K562 (cell line): Measurements from ENCODE around the gene ENG. TPM values are rescaled to one million over a fixed set of nuclear protein-coding genes. Genes with fewer than 3 reads are reported as not detected.

Experiments used
- BCLAF1 ChIP-seq, 2 experiments: fragments of 450-650 bp in 1 of 2; IDR thresholded peaks; 2 replicates each; pipeline ENCODE4 v1.6.1; 2011 to 2017; ENCODE audit warnings: low read depth in 2 of 2, antibody characterized with exemption in 1 of 2, borderline replicate concordance in 1 of 2, low read length in 1 of 2, mild to moderate bottlenecking in 1 of 2, mixed read lengths in 1 of 2; ENCODE audit not compliant: control insufficient read depth in 1 of 2
- ELF2 ChIP-seq: fragments of 250-450 bp; sonication (Bioruptor Pico); IDR thresholded peaks from 2 replicates; pipeline ENCODE4 v1.5.0; 2021; ENCODE audit warnings: mild to moderate bottlenecking
- ETS2 ChIP-seq: IDR thresholded peaks from 2 replicates; pipeline ENCODE4 v1.6.1; 2016; ENCODE audit warnings: borderline replicate concordance, missing genetic modification characterization, mild to moderate bottlenecking, moderate library complexity, missing compliant biosample characterization; ENCODE audit not compliant: poor library complexity, severe bottlenecking
- HMG20B ChIP-seq: fragments of 250-450 bp; sonication (Bioruptor Pico); IDR thresholded peaks from 2 replicates; pipeline ENCODE4 v1.5.0; 2021; ENCODE audit warnings: mild to moderate bottlenecking
- SRF ChIP-seq, 2 experiments: fragments of 250-450, 450-650 bp in 1 of 2; sonication (Bioruptor Pico) in 1 of 2; sonication (generic) in 1 of 2; formaldehyde crosslinking; IDR thresholded peaks; 2 replicates each; pipeline versions ENCODE4 v1.5.0 to v1.5.1; 2020 to 2022; ENCODE audit warnings: mild to moderate bottlenecking in 1 of 2, missing genetic modification reagents in 1 of 2
- TAL1 ChIP-seq: fragments of 450-650 bp; IDR thresholded peaks from 2 replicates; pipeline ENCODE4 v1.6.1; 2016; ENCODE audit warnings: mild to moderate bottlenecking
- ZNF146 ChIP-seq: IDR thresholded peaks from one replicate; pipeline ENCODE4 v1.6.1; 2018; ENCODE audit warnings: missing compliant biosample characterization; ENCODE audit not compliant: unreplicated experiment
- ZNF318 ChIP-seq, 2 experiments: fragments of 450-650 bp; IDR thresholded peaks; 2 replicates each; pipeline ENCODE4 v1.6.1; 2016; ENCODE audit warnings: mild to moderate bottlenecking in 2 of 2, borderline replicate concordance in 1 of 2, low read depth in 1 of 2, moderate library complexity in 1 of 2
- polyA plus RNA-seq, 8 experiments: library from polyadenylated mRNA; depleted of rRNA in 4 of 8; stranded (reverse) in 5 of 8; unstranded in 3 of 8; fragments of >200 nt; fragmentation: Nextera tagmentation in 2 of 8; fragmentation: Illumina TruSeq in 1 of 8; extraction: Ambion mirVana in 2 of 8; extraction: Trizol in 1 of 8; gene quantifications; 2 replicates each; pipeline versions ENCODE4 v1.2.1 to v1.2.3, GENCODE V29; 2011 to 2014; ENCODE audit warnings: inconsistent platforms in 1 of 8, missing spikeins in 1 of 8
- total RNA-seq, 7 experiments: library from RNA; depleted of rRNA in 6 of 7; stranded (reverse); fragments of >200 nt in 6 of 7; fragmentation: Illumina TruSeq in 2 of 7; extraction: Trizol in 2 of 7; gene quantifications; 2 replicates each; pipeline versions ENCODE4 v1.2.1 to v1.2.3, GENCODE V29; 2011 to 2021; ENCODE audit warnings: low replicate concordance in 1 of 7
- TF ChIP-seq, protein P1 (sequence below): fragments of 250-450 bp; sonication (Bioruptor Pico); IDR thresholded peaks from 2 replicates; pipeline ENCODE4 v1.8.0; 2022; ENCODE audit warnings: moderate library complexity, mild to moderate bottlenecking, inconsistent platforms

The ENG gene
- total and polyA plus RNA-seq, 9 of the 15 experiments (the other 6 are each of a cell fraction or from before 2014, with no cell fraction given), result 0.04 to 0.40 (median 0.14) TPM; not detected in 1

- no peak for TF ChIP-seq ZNF318 (IDR thresholded peaks at IDR 0.05; ENCODE audit: borderline replicate concordance in 1 of 2, low read depth in 1 of 2)
- no peak for TF ChIP-seq SRF (CRISPR knock-in tag; IDR thresholded peaks at IDR 0.05)
- no peak for TF ChIP-seq HMG20B (CRISPR knock-in tag)
- TF ChIP-seq ZNF146 (CRISPR knock-in tag), result no peak
- no peak for TF ChIP-seq ETS2 (tag)
- TF ChIP-seq, protein P1, sequence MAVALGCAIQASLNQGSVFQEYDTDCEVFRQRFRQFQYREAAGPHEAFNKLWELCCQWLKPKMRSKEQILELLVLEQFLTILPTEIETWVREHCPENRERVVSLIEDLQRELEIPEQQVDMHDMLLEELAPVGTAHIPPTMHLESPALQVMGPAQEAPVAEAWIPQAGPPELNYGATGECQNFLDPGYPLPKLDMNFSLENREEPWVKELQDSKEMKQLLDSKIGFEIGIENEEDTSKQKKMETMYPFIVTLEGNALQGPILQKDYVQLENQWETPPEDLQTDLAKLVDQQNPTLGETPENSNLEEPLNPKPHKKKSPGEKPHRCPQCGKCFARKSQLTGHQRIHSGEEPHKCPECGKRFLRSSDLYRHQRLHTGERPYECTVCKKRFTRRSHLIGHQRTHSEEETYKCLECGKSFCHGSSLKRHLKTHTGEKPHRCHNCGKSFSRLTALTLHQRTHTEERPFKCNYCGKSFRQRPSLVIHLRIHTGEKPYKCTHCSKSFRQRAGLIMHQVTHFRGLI (CRISPR knock-in tag), result no peak
- TF ChIP-seq ELF2 (CRISPR knock-in tag), result no peak
- no peak for TF ChIP-seq BCLAF1 (IDR thresholded peaks at IDR 0.05; ENCODE audit: borderline replicate concordance in 1 of 2, control insufficient read depth in 1 of 2, low read depth in 2 of 2, low read length in 1 of 2)
- no peak for TF ChIP-seq TAL1
These were observed 43.9 kb downstream of the ENG start (continued) for GRCh38 chr9:127810378-127811187.
